HepG2 (cell line): ENCODE results near the gene CFAP73. TPM values are rescaled to one million over a fixed set of nuclear protein-coding genes. Genes with fewer than 3 reads are reported as not detected.

Experiments
- ATRX ChIP-seq: sonication (generic); formaldehyde crosslinking; IDR thresholded peaks from 2 replicates; pipeline ENCODE4 v1.4.0; 2020; ENCODE audit warnings: missing genetic modification reagents, borderline replicate concordance
- ELF1 ChIP-seq: sonication (generic); formaldehyde crosslinking; IDR thresholded peaks from 2 replicates; pipeline ENCODE4 v1.4.0; 2020; ENCODE audit warnings: missing genetic modification reagents
- GABPA ChIP-seq, 2 experiments: IDR thresholded peaks; 2 replicates each; pipeline ENCODE4 v1.6.1; 2011 to 2016; ENCODE audit warnings: low read depth in 2 of 2, low read length in 1 of 2, missing biosample characterization in 1 of 2, missing genetic modification characterization in 1 of 2
- GABPB1 ChIP-seq: IDR thresholded peaks from 2 replicates; pipeline ENCODE4 v1.6.1; 2016; ENCODE audit warnings: mild to moderate bottlenecking, missing genetic modification reagents, moderate library complexity, missing compliant biosample characterization
- HCFC1 ChIP-seq: fragments of 150-350 bp; IDR thresholded peaks from 2 replicates; pipeline ENCODE4 v1.6.1; 2014; ENCODE audit warnings: low read depth, low read length
- JUN ChIP-seq: sonication (generic); formaldehyde crosslinking; IDR thresholded peaks from 2 replicates; pipeline ENCODE4 v1.4.0; 2020; ENCODE audit warnings: mild to moderate bottlenecking, missing genetic modification reagents
- MLLT10 ChIP-seq: sonication (generic); formaldehyde crosslinking; IDR thresholded peaks from 2 replicates; pipeline ENCODE4 v1.4.0; 2020; ENCODE audit warnings: missing genetic modification reagents
- PCBP1 ChIP-seq: fragments of 200-400 bp; formaldehyde crosslinking; IDR thresholded peaks from 2 replicates; pipeline ENCODE4 v1.6.1; 2017; ENCODE audit warnings: mild to moderate bottlenecking, low read depth, low read length, borderline replicate concordance
- RBM22 ChIP-seq: fragments of 200-400 bp; formaldehyde crosslinking; optimal IDR thresholded peaks from 2 replicates; pipeline ENCODE3; 2017; ENCODE audit warnings: mild to moderate bottlenecking, low read length, moderate library complexity
- RFX5 ChIP-seq: IDR thresholded peaks from 2 replicates; pipeline ENCODE4 v1.6.1; 2011; ENCODE audit warnings: low read depth, low read length, improper control_type of control experiment
- SRSF1 ChIP-seq: fragments of 200-400 bp; formaldehyde crosslinking; optimal IDR thresholded peaks from 2 replicates; pipeline ENCODE3; 2017; ENCODE audit warnings: mild to moderate bottlenecking, low read depth, low read length, moderate library complexity
- TARDBP ChIP-seq: sonication (generic); formaldehyde crosslinking; IDR thresholded peaks from 2 replicates; pipeline ENCODE4 v1.8.0; 2022; ENCODE audit warnings: mild to moderate bottlenecking, missing genetic modification reagents
- THYN1 ChIP-seq: sonication (generic); formaldehyde crosslinking; IDR thresholded peaks from 2 replicates; pipeline ENCODE4 v1.8.1; 2023; ENCODE audit warnings: low read depth, mild to moderate bottlenecking, moderate library complexity, missing genetic modification reagents, borderline replicate concordance
- ZNF124 ChIP-seq: sonication (generic); formaldehyde crosslinking; IDR thresholded peaks from 2 replicates; pipeline ENCODE4 v1.4.0; 2020; ENCODE audit warnings: missing genetic modification reagents
- ZNF274 ChIP-seq: sonication (generic); formaldehyde crosslinking; IDR thresholded peaks from 2 replicates; pipeline ENCODE4 v1.5.1; 2020; ENCODE audit warnings: mild to moderate bottlenecking, missing genetic modification reagents
- ZNF33A ChIP-seq: sonication (generic); formaldehyde crosslinking; IDR thresholded peaks from 2 replicates; pipeline ENCODE4 v1.5.1; 2020; ENCODE audit warnings: missing genetic modification reagents, mild to moderate bottlenecking, moderate library complexity, borderline replicate concordance
- ZNF713 ChIP-seq: sonication (generic); formaldehyde crosslinking; IDR thresholded peaks from 2 replicates; pipeline ENCODE4 v1.4.0; 2020; ENCODE audit warnings: mild to moderate bottlenecking, missing genetic modification reagents
- ZNF746 ChIP-seq: sonication (generic); formaldehyde crosslinking; IDR thresholded peaks from 2 replicates; pipeline ENCODE4 v1.8.0; 2022; ENCODE audit warnings: mild to moderate bottlenecking, missing genetic modification reagents
- ZNF761 ChIP-seq: sonication (generic); formaldehyde crosslinking; conservative IDR thresholded peaks from 2 replicates; pipeline ENCODE4 v1.4.0; 2020; ENCODE audit warnings: mild to moderate bottlenecking, missing genetic modification reagents
- polyA plus RNA-seq, 8 experiments: library from polyadenylated mRNA; depleted of rRNA in 3 of 8; stranded (reverse) in 7 of 8; unstranded in 1 of 8; fragments of >200 nt; fragmentation: Illumina TruSeq in 4 of 8; extraction: Trizol in 4 of 8; gene quantifications; 2 replicates each; pipeline versions ENCODE4 v1.2.1 to v1.2.3, GENCODE V29; 2011 to 2016; ENCODE audit warnings: low read depth in 4 of 8, missing spikeins in 1 of 8, mixed read lengths in 1 of 8; ENCODE audit not compliant: insufficient read depth in 1 of 8
- total RNA-seq, 5 experiments: library from RNA; depleted of rRNA; stranded (reverse); fragments of >200 nt; fragmentation: Illumina TruSeq; extraction: Trizol; gene quantifications; 2 replicates each; pipeline ENCODE4 v1.2.3, GENCODE V29; 2016; ENCODE audit warnings: low read depth in 1 of 5
- TF ChIP-seq, protein P1 (sequence below): sonication (generic); formaldehyde crosslinking; IDR thresholded peaks from 2 replicates; pipeline ENCODE4 v1.8.1; 2023; ENCODE audit warnings: mild to moderate bottlenecking, moderate library complexity, missing genetic modification reagents
- TF ChIP-seq, protein P2 (sequence below), 2 experiments: sonication (generic) in 1 of 2; formaldehyde crosslinking in 1 of 2; IDR thresholded peaks; 2 replicates each; pipeline versions ENCODE4 v1.5.1 to v1.6.1; 2011 to 2020; ENCODE audit warnings: borderline replicate concordance in 1 of 2, low read depth in 1 of 2, low read length in 1 of 2, mild to moderate bottlenecking in 1 of 2, missing genetic modification reagents in 1 of 2, moderate library complexity in 1 of 2
- TF ChIP-seq, protein P3 (sequence below): sonication (generic); formaldehyde crosslinking; IDR thresholded peaks from 2 replicates; pipeline ENCODE4 v1.4.0; 2020; ENCODE audit warnings: missing genetic modification reagents

Gene CFAP73
- total and polyA plus RNA-seq, 2 of the 13 experiments (the other 11 are each of a cell fraction or from before 2014, with no cell fraction given): not detected

- TF ChIP-seq, protein P1, sequence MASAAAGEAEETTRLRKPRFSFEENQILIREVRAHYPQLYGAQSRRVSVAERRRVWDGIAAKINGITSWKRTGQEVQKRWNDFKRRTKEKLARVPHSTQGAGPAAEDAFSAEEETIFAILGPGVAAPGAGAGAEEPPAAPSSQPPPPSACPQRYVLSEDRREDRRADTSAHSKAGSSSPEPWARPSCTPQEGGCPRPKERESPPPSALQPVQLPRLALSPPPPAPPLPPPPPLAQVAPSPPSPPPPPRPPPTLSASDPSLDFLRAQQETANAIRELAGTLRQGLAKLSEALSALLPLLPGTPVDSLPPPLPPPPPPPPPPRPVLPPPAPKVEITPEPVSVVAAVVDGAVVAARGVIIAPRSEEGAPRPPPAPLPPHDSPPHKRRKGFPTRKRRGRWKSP (CRISPR knock-in tag): no peak
- TF ChIP-seq ZNF274 (CRISPR knock-in tag) (no peak; the same call in 1 of the 2 replicates), TARDBP (no peak), RBM22 (no peak), ZNF713 (CRISPR knock-in tag) (no peak), PCBP1 (0 out of 2 replicates have a peak, but pooled peaks have one; percentile 3), ELF1 (CRISPR knock-in tag) (no peak; the same call in 1 of the 2 replicates), ZNF124 (CRISPR knock-in tag) (no peak), ZNF761 (CRISPR knock-in tag) (no peak), MLLT10 (no peak), HCFC1 (no peak), GABPA (IDR thresholded peaks at IDR 0.05; ENCODE audit: low read depth, low read length) (peak; percentile 33; the same call in 1 of the 2 replicates), GABPA (CRISPR knock-in tag; IDR thresholded peaks at IDR 0.05; ENCODE audit: low read depth) (peak; percentile 57; the same call in 1 of the 2 replicates), GABPB1 (CRISPR knock-in tag) (peak; percentile 86; the same call in 1 of the 2 replicates), RFX5 (no peak), SRSF1 (peak; percentile 61), JUN (CRISPR knock-in tag) (no peak), ATRX (no peak), ZNF746 (no peak), THYN1 (CRISPR knock-in tag) (no peak), ZNF33A (CRISPR knock-in tag) (peak; percentile 61; the same call in 1 of the 2 replicates)
- TF ChIP-seq, protein P2, sequence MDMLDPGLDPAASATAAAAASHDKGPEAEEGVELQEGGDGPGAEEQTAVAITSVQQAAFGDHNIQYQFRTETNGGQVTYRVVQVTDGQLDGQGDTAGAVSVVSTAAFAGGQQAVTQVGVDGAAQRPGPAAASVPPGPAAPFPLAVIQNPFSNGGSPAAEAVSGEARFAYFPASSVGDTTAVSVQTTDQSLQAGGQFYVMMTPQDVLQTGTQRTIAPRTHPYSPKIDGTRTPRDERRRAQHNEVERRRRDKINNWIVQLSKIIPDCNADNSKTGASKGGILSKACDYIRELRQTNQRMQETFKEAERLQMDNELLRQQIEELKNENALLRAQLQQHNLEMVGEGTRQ (IDR thresholded peaks at IDR 0.05; ENCODE audit: low read depth, low read length): no peak; the same call in 1 of the 2 replicates
- TF ChIP-seq, protein P2 (CRISPR knock-in tag; IDR thresholded peaks at IDR 0.05; ENCODE audit: borderline replicate concordance): no peak
- TF ChIP-seq, protein P3, sequence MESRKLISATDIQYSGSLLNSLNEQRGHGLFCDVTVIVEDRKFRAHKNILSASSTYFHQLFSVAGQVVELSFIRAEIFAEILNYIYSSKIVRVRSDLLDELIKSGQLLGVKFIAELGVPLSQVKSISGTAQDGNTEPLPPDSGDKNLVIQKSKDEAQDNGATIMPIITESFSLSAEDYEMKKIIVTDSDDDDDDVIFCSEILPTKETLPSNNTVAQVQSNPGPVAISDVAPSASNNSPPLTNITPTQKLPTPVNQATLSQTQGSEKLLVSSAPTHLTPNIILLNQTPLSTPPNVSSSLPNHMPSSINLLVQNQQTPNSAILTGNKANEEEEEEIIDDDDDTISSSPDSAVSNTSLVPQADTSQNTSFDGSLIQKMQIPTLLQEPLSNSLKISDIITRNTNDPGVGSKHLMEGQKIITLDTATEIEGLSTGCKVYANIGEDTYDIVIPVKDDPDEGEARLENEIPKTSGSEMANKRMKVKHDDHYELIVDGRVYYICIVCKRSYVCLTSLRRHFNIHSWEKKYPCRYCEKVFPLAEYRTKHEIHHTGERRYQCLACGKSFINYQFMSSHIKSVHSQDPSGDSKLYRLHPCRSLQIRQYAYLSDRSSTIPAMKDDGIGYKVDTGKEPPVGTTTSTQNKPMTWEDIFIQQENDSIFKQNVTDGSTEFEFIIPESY (CRISPR knock-in tag): no peak
Measured at GRCh38 chr12:113184900-113185179, 35.3 kb downstream of the CFAP73 start (continued).
